PFSK-1 (cell line): ENCODE measurements around the gene CALD1.

Source experiments
- FOXP2 ChIP-seq: optimal IDR thresholded peaks from 2 replicates; pipeline ENCODE3; 2011; ENCODE audit warnings: borderline replicate concordance, control low read depth, inconsistent platforms; ENCODE audit not compliant: insufficient read depth; ENCODE audit errors: extremely low read length, extremely low read depth
- POLR2AphosphoS5 ChIP-seq: IDR thresholded peaks from 2 replicates; pipeline ENCODE4 v1.6.1; 2012; ENCODE audit warnings: low read depth, mild to moderate bottlenecking, control low read depth, low read length, moderate library complexity
- SIN3A ChIP-seq: IDR thresholded peaks from 2 replicates; pipeline ENCODE4 v1.6.1; 2012; ENCODE audit warnings: mild to moderate bottlenecking, low read length, moderate library complexity, borderline replicate concordance; ENCODE audit not compliant: insufficient read depth
- TAF1 ChIP-seq: IDR thresholded peaks from 2 replicates; pipeline ENCODE4 v1.6.1; 2012; ENCODE audit warnings: low read length, control low read depth, borderline replicate concordance; ENCODE audit not compliant: insufficient read depth
- TF ChIP-seq, protein P1 (sequence below), 2 experiments: IDR thresholded peaks; 2 replicates each; pipeline versions ENCODE4 v1.6.1 to v1.8.0; 2011 to 2012; ENCODE audit warnings: low read depth in 2 of 2, low read length in 2 of 2, control low read depth in 1 of 2, inconsistent platforms in 1 of 2, mild to moderate bottlenecking in 1 of 2, moderate library complexity in 1 of 2; ENCODE audit not compliant: insufficient read depth in 1 of 2

The CALD1 gene

GRCh38 chr7:134949171-134949570 is 169.7 kb downstream of the CALD1 start:
- TF ChIP-seq SIN3A: no peak
- TF ChIP-seq TAF1: no peak
- TF ChIP-seq, protein P1, sequence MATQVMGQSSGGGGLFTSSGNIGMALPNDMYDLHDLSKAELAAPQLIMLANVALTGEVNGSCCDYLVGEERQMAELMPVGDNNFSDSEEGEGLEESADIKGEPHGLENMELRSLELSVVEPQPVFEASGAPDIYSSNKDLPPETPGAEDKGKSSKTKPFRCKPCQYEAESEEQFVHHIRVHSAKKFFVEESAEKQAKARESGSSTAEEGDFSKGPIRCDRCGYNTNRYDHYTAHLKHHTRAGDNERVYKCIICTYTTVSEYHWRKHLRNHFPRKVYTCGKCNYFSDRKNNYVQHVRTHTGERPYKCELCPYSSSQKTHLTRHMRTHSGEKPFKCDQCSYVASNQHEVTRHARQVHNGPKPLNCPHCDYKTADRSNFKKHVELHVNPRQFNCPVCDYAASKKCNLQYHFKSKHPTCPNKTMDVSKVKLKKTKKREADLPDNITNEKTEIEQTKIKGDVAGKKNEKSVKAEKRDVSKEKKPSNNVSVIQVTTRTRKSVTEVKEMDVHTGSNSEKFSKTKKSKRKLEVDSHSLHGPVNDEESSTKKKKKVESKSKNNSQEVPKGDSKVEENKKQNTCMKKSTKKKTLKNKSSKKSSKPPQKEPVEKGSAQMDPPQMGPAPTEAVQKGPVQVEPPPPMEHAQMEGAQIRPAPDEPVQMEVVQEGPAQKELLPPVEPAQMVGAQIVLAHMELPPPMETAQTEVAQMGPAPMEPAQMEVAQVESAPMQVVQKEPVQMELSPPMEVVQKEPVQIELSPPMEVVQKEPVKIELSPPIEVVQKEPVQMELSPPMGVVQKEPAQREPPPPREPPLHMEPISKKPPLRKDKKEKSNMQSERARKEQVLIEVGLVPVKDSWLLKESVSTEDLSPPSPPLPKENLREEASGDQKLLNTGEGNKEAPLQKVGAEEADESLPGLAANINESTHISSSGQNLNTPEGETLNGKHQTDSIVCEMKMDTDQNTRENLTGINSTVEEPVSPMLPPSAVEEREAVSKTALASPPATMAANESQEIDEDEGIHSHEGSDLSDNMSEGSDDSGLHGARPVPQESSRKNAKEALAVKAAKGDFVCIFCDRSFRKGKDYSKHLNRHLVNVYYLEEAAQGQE (IDR thresholded peaks at IDR 0.05; ENCODE audit: insufficient read depth in 1 of 2, low read depth in 2 of 2, low read length in 2 of 2): no peak
- no peak for TF ChIP-seq POLR2AphosphoS5
- TF ChIP-seq FOXP2: no peak

DNA sequence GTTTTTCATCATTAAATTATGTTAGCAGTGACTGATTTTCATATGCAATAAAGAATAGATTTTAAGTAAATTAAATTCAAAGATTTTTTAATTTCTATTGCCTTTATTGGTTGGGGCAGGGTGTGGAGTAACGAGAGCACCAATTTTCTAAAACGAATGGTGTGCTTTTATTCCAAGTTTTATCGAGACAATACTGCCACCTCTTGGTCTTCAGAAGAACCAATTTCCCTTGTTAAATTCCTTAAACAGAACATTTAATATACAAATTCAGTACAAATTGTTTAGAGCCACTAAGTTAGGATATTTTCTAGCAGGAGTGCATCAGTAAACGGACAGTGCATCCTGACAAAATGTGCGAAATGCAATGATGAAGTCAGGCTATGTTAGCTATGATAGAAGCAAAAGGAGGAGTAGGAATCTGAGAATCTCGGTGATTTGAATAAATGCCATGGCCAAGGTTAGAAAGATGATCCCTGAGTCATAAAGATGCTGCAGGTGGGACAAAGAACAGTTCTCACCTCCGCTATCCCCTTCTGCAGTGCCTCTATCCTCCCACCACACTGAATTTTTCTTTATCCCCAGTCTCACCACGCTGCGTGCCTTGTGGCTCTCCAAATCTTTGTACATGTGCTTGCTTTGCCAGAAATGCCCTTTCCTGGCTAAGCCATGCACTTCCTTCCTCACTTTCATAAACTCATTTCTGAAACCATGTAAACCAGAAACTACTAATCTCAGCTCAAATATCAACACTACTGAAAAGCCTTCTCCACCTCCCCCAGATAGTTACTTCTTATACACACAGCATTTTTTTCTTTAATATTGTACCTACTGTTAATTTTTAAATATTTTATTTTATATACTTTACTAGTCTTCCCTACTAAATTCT is 175.0 kb downstream of the CALD1 start:
- TF ChIP-seq SIN3A: no peak
- no peak for TF ChIP-seq FOXP2
- TF ChIP-seq POLR2AphosphoS5: no peak
- TF ChIP-seq, protein P1 (IDR thresholded peaks at IDR 0.05; ENCODE audit: insufficient read depth in 1 of 2, low read depth in 2 of 2, low read length in 2 of 2): no peak

DNA sequence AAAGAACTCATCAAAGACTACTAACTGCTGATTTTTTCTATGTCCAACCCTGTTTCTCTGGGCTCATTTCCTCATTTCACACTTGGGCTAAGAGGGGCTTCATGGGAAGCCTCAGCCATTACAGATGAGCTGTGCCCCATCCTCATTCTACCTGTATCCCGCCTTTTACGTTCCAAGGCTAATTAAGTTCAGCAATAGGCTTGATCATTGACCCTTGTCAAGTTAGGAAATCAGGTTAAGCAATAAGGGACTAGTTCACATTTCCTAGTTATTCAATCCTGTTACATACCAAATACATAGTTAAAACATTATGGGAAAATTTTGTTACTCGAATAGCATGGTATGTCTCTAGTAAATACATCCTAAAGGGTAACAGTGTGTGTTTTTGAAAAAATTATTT is 177.6 kb downstream of the CALD1 start:
- TF ChIP-seq POLR2AphosphoS5 (no peak), SIN3A (no peak), TAF1 (no peak), FOXP2 (no peak)
- TF ChIP-seq, protein P1 (IDR thresholded peaks at IDR 0.05; ENCODE audit: insufficient read depth in 1 of 2, low read depth in 2 of 2, low read length in 2 of 2): no peak

DNA sequence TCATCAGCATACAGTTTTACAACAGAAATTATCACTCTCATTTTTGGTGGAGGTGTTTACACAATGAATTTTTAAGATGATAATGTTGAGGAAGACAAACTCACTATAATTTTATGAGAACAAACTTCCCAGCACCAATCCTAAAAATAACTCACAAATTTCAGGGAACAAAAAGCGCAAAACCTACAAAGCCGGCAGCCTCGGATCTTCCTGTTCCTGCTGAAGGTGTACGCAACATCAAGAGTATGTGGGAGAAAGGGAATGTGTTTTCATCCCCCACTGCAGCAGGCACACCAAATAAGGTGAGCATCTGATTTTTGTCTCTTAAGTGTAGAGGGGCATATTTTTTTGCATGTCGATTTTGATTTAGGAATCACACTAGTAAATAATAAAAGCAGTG is 180.4 kb downstream of the CALD1 start:
- TF ChIP-seq SIN3A (no peak), FOXP2 (no peak), POLR2AphosphoS5 (no peak), TAF1 (no peak)
- TF ChIP-seq, protein P1 (IDR thresholded peaks at IDR 0.05; ENCODE audit: insufficient read depth in 1 of 2, low read depth in 2 of 2, low read length in 2 of 2): no peak

- TF ChIP-seq SIN3A (no peak), TAF1 (no peak), FOXP2 (no peak), POLR2AphosphoS5 (no peak)
- TF ChIP-seq, protein P1 (IDR thresholded peaks at IDR 0.05; ENCODE audit: insufficient read depth in 1 of 2, low read depth in 2 of 2, low read length in 2 of 2): no peak
Measured at GRCh38 chr7:134962270-134962780, 182.9 kb downstream of the CALD1 start.
